NB4 (cell line): ENCODE results near the gene CCPG1.

Source experiments
- CTCF ChIP-seq: IDR thresholded peaks from one replicate; pipeline ENCODE4 v1.5.1; 2012; ENCODE audit warnings: low read depth, low read length
- MAX ChIP-seq: IDR thresholded peaks from 2 replicates; pipeline ENCODE4 v1.6.1; 2011; ENCODE audit warnings: low read depth, low read length
- MYC ChIP-seq: IDR thresholded peaks from 2 replicates; pipeline ENCODE4 v1.6.1; 2011; ENCODE audit warnings: low read depth, low read length
- POLR2A ChIP-seq: IDR thresholded peaks from 2 replicates; pipeline ENCODE4 v1.6.1; 2011; ENCODE audit warnings: mild to moderate bottlenecking; ENCODE audit not compliant: insufficient read length; ENCODE audit errors: extremely low read depth

GRCh38 chr15:55389264-55389607 is 18.9 kb downstream of the CCPG1 start:
- no peak for TF ChIP-seq CTCF
- TF ChIP-seq MYC: no peak
- TF ChIP-seq MAX: no peak
- no peak for TF ChIP-seq POLR2A
